ENCODE results near the gene WNT1.

WNT1 gene

GRCh38 chr12:48978291-48978740 lies at the start of gene WNT1:
Gene WNT1, plus strand, starts transcription at chr12:48978322. Its CDS starts 329 bp downstream, at chr12:48978651.
- no peak for DNase-seq (ENCODE audit: low read depth)

GRCh38 chr12:48929551-48929950 lies 48.6 kb upstream of the WNT1 start:
- DNase-seq (ENCODE audit: low read depth) = no peak

- DNase-seq (ENCODE audit: low read depth) = no peak
Measured at GRCh38 chr12:48930475-48930874, 47.6 kb upstream of the WNT1 start.

- DNase-seq (ENCODE audit: low read depth) = no peak
Measured at GRCh38 chr12:48932878-48933277, 45.2 kb upstream of the WNT1 start.

- no peak for DNase-seq (ENCODE audit: low read depth)
Measured at GRCh38 chr12:48933664-48934311, 44.3 kb upstream of the WNT1 start.

- no peak for DNase-seq (ENCODE audit: low read depth)
Measured at GRCh38 chr12:48934312-48934706, 43.8 kb upstream of the WNT1 start.

- DNase-seq (ENCODE audit: low read depth) = peak; percentile 67
Measured at GRCh38 chr12:48936379-48936979, 41.6 kb upstream of the WNT1 start.

- DNase-seq (ENCODE audit: low read depth) = no peak
Measured at GRCh38 chr12:48937170-48937569, 41.0 kb upstream of the WNT1 start.

GRCh38 chr12:48938805-48939204 lies 39.3 kb upstream of the WNT1 start:
- DNase-seq (ENCODE audit: low read depth) = no peak

GRCh38 chr12:48940181-48940580 lies 37.9 kb upstream of the WNT1 start:
- DNase-seq (ENCODE audit: low read depth) = no peak

- DNase-seq (ENCODE audit: low read depth) = no peak
Measured at GRCh38 chr12:48943221-48943620, 34.9 kb upstream of the WNT1 start.

GRCh38 chr12:48946205-48946604 lies 31.9 kb upstream of the WNT1 start:
- DNase-seq (ENCODE audit: low read depth) = no peak

- no peak for DNase-seq (ENCODE audit: low read depth)
Measured at GRCh38 chr12:48946943-48947342, 31.2 kb upstream of the WNT1 start.

GRCh38 chr12:48947727-48948126 lies 30.4 kb upstream of the WNT1 start:
- DNase-seq (ENCODE audit: low read depth) = no peak

GRCh38 chr12:48952691-48953090 lies 25.4 kb upstream of the WNT1 start:
- no peak for DNase-seq (ENCODE audit: low read depth)

- DNase-seq (ENCODE audit: low read depth) = no peak
Measured at GRCh38 chr12:48954061-48954460, 24.1 kb upstream of the WNT1 start.

GRCh38 chr12:48954841-48955501 lies 23.2 kb upstream of the WNT1 start:
- no peak for DNase-seq (ENCODE audit: low read depth)

GRCh38 chr12:48956279-48957140 lies 21.6 kb upstream of the WNT1 start:
- DNase-seq (ENCODE audit: low read depth) = no peak

- peak; percentile 86 for DNase-seq (ENCODE audit: low read depth)
Measured at GRCh38 chr12:48957141-48958048, 20.7 kb upstream of the WNT1 start, which contains the start of gene ARF3. Gene ARF3, minus strand, starts transcription at chr12:48957487. Its CDS starts 16,392 bp downstream, at chr12:48941095.

GRCh38 chr12:48958049-48958388 lies 20.1 kb upstream of the WNT1 start:
- no peak for DNase-seq (ENCODE audit: low read depth)

GRCh38 chr12:48960834-48961233 lies 17.3 kb upstream of the WNT1 start:
- no peak for DNase-seq (ENCODE audit: low read depth)
